CD4-positive, alpha-beta T cell treated with Interferon gamma for 1 hour (primary cell): Measurements from ENCODE around the gene ADAMTSL4.

Source experiments
- DNase-seq: peaks from one replicate; pipeline ENCODE4 v3.0.0-alpha.2; 2020

ADAMTSL4 gene

DNA sequence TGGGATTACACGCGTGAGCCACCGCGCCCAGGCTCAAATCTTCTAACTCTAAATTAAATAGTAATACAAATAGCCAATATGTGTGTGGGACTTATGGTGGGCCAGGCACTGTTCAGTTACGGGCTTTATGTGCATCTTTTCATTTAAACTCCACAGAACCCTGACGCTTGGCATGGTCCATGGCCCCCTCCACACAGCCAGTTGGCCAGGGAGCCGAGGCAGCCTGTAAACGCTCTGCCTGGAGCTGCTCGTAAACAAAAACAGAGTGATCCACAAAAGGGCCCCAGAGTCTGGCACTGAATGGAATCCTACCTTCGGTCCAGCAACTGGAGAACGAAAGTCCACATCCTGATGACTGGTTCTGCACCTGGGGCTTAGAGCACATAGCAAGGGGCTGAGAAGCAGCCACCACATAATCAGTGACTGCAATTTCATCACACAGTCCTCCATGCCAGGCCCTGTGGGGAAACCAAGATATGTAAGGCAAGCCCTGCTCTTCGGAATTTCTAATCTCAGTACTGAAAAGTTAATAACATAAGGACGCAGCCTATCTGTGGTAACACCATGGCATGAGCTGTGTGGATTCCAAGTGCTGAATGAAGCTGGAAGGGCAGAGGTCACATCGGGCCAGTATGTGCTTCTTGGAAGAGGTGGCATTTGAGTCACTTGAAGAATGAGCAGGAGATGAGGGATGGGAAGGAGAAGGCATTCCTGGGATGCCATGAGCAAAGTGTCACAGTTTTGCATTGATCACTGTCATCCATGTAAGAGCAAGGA is 13.5 kb upstream of the ADAMTSL4 start:
- DNase-seq: no peak

GRCh38 chr1:150536836-150537731 is 12.1 kb upstream of the ADAMTSL4 start:
- DNase-seq: no peak

DNA sequence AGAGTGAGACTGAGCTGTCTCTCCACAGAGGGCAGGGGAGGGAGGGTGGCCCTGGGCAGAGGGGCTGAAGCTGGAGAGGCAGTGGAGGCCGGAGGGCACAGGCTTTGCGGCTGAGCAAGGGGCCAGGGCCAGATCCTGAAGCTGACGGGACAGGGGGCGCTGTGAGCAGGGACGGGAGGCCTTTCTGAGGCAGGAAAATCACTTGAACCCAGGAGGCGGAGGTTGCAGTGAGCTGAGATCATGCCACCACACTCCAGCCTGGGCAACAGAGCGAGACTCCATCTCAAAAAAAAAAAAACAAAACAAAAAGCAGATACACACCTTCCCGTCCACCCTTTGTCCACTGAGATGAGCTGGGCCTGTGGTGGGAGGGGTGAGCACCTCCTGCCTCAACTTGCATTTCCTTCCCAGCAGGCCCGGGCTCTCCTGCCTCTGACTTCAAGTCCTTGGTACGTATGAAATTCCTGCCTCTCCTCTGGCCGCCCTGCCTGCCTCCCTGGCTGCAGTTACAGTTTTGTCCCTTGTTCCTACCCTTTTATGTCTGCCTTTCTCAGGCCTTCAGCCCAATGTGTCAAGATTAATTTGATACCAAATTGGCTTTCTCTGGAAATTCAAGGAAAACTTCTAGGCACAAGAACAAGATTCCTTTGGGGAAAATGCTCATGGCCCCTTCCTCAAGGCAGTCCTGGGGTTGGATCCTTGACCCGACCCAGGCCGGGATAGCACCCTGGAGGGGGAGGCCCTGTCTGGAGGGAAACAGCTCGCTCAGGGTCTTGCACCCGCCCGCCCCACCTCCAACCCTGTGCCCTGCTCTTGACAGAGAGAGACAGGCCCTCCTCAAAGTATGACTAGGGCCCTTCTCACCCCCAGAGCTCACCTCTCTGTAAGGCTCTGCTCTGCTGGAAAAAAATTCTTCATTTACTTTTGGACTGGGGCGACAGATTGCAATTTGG is 11.2 kb upstream of the ADAMTSL4 start:
- DNase-seq: no peak

DNA sequence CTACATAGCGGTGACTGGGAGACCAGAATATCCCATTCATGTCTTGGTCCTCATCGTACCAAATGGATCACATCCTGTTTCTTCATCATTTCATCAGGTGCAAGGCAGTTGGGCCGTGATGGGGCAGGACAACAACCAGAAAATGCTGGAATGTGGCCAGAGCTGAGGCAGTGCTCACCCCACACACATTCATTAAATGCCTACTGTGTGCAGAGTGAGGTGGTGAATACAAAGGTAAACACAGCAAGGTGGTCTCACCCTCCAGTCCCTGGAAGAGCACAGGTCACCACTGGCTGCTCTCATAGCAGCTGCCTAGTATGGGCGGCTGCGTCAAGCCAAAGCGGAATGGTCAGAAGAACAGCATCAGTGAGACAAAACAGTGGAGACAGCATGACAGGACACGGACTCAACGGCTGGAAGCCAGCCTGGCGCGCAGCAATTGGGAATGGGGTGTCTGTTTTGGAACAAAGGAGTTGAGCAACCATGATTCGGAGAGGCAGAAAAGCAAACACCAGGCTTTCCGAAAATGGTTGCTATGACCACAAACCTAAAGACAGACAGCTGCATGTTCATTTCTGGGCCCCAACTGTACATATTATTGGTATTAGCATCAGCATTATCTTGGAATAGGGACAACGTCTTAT is 5.6 kb upstream of the ADAMTSL4 start:
- no peak for DNase-seq

- no peak for DNase-seq
These were observed 5.0 kb upstream of the ADAMTSL4 start for GRCh38 chr1:150544204-150544603.

DNA sequence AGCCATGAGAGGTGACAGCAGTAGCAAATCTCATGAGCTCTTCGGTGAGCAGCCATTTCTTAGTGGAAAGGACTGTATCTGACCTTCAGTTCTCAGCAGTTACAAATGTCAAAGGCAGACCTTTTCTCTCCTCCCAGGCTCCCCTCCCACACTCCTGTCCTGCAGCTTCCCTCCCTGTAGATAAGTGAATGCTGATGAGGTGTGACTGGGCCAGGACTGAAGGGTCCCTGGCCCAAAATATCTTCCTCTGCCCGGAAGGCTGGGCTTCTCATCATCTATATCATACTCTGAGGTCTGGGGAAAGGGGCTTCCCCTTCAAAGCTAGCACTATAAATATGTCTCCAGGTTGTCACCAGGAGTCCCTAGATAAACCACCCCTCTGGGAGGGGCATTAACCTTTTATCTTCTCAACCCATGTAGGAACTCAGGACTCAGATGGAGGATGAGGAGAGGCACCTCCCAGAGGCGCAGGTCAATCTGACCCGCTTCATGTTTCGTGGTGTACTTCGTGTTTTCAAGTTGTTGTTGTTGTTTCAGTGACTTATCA is 3.6 kb upstream of the ADAMTSL4 start:
- DNase-seq: no peak

DNA sequence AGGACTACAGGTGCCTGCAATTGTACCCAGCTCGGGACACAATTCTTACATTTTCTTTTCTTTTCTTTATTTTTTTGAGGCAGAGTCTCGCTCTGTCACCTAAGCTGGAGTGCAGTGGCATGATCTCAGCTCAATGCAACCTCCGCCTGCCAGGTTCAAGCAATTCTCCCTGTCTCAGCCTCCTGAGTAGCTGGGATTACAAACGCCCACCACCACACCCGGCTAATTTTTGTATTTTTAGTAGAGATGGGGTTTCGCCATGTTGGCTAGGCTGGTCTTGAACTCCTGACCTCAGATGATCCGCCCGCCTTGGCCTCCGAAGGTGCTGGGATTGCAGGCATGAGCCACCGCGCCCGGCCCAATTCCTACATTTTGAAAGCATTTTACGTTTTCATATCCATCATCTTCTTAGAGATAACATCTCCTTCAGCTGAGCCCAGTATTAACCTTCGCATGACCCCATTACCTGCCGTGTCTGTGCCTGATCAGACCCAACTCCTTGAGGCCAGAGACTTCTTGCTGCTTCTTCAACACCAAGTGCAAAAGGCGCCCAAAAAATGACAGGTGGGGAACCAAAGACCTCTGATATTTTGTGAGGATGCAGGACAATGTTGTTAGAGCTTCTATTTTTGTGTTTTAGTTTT is 2.8 kb upstream of the ADAMTSL4 start:
- no peak for DNase-seq

DNA sequence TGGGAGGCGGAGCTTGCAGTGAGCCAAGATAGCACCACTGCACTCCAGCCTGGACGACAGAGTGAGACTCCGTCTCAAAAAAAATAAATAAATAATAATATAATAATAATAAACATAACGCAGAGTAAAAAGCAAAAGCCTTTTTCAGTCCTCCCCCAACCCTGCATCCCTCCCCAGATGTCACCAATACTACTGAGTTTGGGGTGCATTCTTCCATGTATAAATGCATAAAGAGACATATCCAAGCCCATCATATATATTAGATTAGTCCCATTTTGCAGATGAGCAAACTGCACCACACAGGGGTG is 930 bp upstream of the ADAMTSL4 start:
- no peak for DNase-seq

DNA sequence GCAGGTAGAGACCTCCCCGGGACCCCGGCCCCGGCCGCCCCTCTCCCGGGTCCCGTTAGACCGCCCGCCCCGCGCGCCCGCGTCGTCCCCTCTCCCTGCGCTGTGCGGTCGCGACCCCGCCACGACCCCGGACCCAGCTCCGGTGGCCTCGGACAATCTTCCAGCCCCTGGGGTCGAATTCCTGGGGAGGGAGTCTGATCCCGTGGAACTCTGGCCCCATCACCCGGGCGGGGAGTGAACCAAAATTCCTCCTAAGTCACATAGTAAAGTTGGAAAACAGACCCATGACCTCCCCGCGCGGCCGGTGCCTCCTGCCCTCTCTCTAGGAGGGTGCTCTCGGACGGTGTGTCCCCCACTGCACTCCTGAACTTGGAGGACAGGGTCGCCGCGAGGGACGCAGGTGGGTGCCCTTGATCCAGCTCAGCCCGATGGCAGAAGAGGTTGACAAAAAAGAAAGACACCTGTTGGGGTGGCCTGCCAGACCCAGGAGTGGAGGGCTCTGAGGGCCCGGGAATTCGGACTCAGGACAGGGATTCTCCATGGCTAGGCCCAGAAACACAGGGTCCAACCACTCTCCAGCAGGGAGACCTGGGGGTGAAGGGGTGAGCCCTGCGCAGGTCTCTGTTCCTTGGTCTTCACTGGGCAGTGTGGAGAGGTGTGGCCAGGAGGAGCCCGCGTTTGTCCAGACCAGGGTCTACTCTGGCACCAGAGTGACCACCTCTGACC is 451 bp downstream of the ADAMTSL4 start:
- DNase-seq: no peak

- no peak for DNase-seq
These were observed 1.2 kb downstream of the ADAMTSL4 start for GRCh38 chr1:150550222-150551050.

DNA sequence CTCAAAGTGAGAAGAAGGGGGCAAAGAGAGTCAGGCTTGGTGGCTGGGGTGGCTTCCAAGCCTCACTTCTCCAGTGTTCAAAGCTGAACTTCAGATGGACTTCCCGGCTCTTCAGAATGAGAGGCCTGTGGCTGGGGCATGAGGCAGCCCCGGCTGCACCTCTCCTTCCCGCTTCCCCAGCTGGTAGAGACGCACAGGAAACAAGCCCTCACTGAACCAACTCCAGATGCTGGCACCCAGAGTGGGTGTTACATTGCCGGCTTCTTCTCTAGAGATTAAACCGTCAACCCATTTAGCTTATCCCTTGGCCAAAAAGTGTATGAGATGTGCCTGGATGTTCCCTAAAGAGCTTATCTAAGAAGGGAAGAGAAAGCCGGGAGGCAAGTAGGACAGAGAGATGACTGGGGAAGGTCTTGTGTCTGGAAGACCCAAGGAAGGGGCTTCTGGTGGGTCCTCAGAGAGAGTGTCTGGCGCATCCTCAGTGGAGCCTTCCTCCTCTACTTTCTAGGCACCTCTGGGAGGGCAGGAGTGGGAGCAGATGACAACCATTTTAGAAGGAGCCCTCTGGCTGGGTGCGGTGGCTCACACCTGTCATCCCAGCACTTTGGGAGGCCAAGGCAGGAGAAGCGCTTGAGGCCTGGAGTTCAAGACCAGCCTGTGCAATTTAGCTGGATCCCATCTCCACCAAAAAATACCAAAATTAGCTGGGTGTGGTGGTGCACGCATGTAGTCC is 2.0 kb downstream of the ADAMTSL4 start:
- DNase-seq: no peak

- DNase-seq: no peak
These were observed 2.5 kb downstream of the ADAMTSL4 start for GRCh38 chr1:150551784-150552127.

GRCh38 chr1:150552128-150552910 is 3.1 kb downstream of the ADAMTSL4 start:
- DNase-seq: peak; percentile 77

DNA sequence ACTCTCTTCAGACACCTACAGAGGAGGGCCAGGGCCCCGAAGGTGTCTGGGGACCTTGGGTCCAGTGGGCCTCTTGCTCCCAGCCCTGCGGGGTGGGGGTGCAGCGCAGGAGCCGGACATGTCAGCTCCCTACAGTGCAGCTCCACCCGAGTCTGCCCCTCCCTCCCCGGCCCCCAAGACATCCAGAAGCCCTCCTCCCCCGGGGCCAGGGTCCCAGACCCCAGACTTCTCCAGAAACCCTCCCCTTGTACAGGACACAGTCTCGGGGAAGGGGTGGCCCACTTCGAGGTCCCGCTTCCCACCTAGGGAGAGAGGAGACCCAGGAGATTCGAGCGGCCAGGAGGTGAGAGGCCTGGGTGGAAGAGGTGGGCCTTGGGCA is 3.7 kb downstream of the ADAMTSL4 start:
- no peak for DNase-seq

DNA sequence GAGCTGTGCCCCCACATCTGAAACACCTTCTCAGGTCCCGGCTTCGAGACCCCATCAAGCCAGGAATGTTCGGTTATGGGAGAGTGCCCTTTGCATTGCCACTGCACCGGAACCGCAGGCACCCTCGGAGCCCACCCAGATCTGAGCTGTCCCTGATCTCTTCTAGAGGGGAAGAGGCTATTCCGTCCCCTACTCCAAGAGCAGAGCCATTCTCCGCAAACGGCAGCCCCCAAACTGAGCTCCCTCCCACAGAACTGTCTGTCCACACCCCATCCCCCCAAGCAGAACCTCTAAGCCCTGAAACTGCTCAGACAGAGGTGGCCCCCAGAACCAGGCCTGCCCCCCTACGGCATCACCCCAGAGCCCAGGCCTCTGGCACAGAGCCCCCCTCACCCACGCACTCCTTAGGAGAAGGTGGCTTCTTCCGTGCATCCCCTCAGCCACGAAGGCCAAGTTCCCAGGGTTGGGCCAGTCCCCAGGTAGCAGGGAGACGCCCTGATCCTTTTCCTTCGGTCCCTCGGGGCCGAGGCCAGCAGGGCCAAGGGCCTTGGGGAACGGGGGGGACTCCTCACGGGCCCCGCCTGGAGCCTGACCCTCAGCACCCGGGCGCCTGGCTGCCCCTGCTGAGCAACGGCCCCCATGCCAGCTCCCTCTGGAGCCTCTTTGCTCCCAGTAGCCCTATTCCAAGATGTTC is 4.3 kb downstream of the ADAMTSL4 start:
- DNase-seq: no peak

GRCh38 chr1:150554086-150554452 is 4.9 kb downstream of the ADAMTSL4 start:
- no peak for DNase-seq

GRCh38 chr1:150555198-150555970 is 6.2 kb downstream of the ADAMTSL4 start:
- no peak for DNase-seq
